Parathyroid adenoma (tissue), 2 donors: Measurements from ENCODE around the gene SLC16A12.
"Not testable (repeated sequence)": the region's sequence is repeated elsewhere in the genome, so short reads cannot be mapped to it uniquely, and the experiment has no call there.

Source experiments
- H2AFZ ChIP-seq: fragments of 300-600 bp; sonication (generic); one replicate; pipeline ENCODE4 v1.7.0; 2017; ENCODE audit warnings: antibody characterized with exemption, mild to moderate bottlenecking
- H3K27ac ChIP-seq: fragments of 300-600 bp; sonication (generic); one replicate; pipeline ENCODE4 v1.7.0; 2017
- H3K27me3 ChIP-seq: fragments of 300-600 bp; sonication (generic); one replicate; pipeline ENCODE4 v1.7.0; 2017; ENCODE audit warnings: low read length; ENCODE audit not compliant: control insufficient read depth, insufficient read depth
- H3K36me3 ChIP-seq: fragments of 300-600 bp; sonication (generic); one replicate; pipeline ENCODE4 v1.7.0; 2017; ENCODE audit warnings: low read length; ENCODE audit not compliant: control insufficient read depth, insufficient read depth
- H3K4me1 ChIP-seq: fragments of 300-600 bp; sonication (generic); one replicate; pipeline ENCODE4 v1.7.0; 2017; ENCODE audit warnings: control low read depth
- H3K4me2 ChIP-seq: fragments of 300-600 bp; sonication (generic); one replicate; pipeline ENCODE4 v1.7.0; 2017; ENCODE audit warnings: low read length
- H3K4me3 ChIP-seq: fragments of 300-600 bp; sonication (generic); one replicate; pipeline ENCODE4 v1.7.0; 2017; ENCODE audit warnings: low read depth, low read length
- H3K79me2 ChIP-seq: fragments of 300-600 bp; sonication (generic); one replicate; pipeline ENCODE4 v1.7.0; 2017; ENCODE audit warnings: control low read depth
- H3K9ac ChIP-seq: fragments of 300-600 bp; sonication (generic); one replicate; pipeline ENCODE4 v1.7.0; 2017; ENCODE audit warnings: mild to moderate bottlenecking
- H3K9me3 ChIP-seq: fragments of 300-600 bp; sonication (generic); one replicate; pipeline ENCODE4 v1.7.0; 2017; ENCODE audit warnings: low read length; ENCODE audit not compliant: control insufficient read depth
- TF ChIP-seq, protein P1 (sequence below): fragments of 300-600 bp; sonication (generic); IDR thresholded peaks from one replicate; pipeline ENCODE4 v1.7.0; 2017; ENCODE audit warnings: antibody characterized with exemption, mild to moderate bottlenecking
- donor health status: primary hyperparathyroidism.

Gene SLC16A12

DNA sequence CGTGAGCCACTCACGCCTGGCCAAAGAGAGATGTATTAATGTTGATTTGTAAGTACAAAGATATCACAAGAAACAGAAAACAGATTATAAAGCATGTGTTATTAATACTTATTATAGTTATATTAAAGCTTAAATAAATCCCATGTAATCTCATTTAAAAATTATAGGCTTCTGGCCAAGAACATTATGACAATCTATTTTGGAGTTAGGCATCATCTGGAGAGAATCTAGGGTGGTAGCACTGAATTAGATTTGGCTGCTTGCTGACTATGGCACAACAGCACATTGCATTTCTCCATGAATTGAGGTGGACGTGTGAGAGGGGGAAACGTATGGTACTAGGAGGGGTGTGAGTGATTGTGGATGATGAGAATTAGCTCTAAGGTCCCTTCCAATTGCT is 16.8 kb upstream of the SLC16A12 start:
- Histone ChIP-seq H3K9me3 (no peaks in the 10 kb centered on the region), H3K9ac (no peak overlapping the region), H3K79me2 (no peaks in the 10 kb centered on the region), H3K27ac (no peak overlapping the region), H3K27me3 (no peaks in the 10 kb centered on the region), H3K4me1 (no peaks in the 10 kb centered on the region), H2AFZ (no peak overlapping the region), H3K4me2 (no peak overlapping the region), H3K36me3 (no peaks in the 10 kb centered on the region), H3K4me3 (no peak overlapping the region)
- TF ChIP-seq, protein P1, sequence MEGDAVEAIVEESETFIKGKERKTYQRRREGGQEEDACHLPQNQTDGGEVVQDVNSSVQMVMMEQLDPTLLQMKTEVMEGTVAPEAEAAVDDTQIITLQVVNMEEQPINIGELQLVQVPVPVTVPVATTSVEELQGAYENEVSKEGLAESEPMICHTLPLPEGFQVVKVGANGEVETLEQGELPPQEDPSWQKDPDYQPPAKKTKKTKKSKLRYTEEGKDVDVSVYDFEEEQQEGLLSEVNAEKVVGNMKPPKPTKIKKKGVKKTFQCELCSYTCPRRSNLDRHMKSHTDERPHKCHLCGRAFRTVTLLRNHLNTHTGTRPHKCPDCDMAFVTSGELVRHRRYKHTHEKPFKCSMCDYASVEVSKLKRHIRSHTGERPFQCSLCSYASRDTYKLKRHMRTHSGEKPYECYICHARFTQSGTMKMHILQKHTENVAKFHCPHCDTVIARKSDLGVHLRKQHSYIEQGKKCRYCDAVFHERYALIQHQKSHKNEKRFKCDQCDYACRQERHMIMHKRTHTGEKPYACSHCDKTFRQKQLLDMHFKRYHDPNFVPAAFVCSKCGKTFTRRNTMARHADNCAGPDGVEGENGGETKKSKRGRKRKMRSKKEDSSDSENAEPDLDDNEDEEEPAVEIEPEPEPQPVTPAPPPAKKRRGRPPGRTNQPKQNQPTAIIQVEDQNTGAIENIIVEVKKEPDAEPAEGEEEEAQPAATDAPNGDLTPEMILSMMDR, result no peak

DNA sequence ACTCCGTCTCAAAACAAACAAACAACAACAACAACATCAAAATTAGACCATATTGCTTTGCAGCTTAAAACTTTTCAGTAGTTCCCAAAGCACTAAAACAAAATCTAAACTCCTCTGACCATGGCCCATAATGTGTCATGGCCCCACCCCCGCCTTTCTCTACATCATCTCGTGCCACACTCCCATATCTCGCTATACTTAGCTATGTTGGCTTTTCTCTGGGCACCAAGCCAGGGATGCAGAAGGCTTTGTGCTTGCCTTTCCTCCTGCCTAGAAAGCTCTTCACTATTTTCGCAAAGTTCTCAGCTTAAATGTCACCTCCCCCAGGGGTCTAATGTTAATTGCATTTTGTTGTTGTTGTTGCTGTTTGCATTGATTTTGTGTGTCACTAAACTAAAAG is 15.1 kb upstream of the SLC16A12 start:
- H3K27me3 ChIP-seq, result no peaks in the 10 kb centered on the region
- H3K27ac ChIP-seq, result no peak overlapping the region
- no peaks in the 10 kb centered on the region for H3K79me2 ChIP-seq
- no peak overlapping the region for H3K4me2 ChIP-seq
- H3K9ac ChIP-seq, result no peak overlapping the region
- H2AFZ ChIP-seq, result no peak overlapping the region
- no peaks in the 10 kb centered on the region for H3K36me3 ChIP-seq
- no peaks in the 10 kb centered on the region for H3K9me3 ChIP-seq
- no peak overlapping the region for H3K4me3 ChIP-seq
- TF ChIP-seq, protein P1, result no peak
- no peaks in the 10 kb centered on the region for H3K4me1 ChIP-seq

DNA sequence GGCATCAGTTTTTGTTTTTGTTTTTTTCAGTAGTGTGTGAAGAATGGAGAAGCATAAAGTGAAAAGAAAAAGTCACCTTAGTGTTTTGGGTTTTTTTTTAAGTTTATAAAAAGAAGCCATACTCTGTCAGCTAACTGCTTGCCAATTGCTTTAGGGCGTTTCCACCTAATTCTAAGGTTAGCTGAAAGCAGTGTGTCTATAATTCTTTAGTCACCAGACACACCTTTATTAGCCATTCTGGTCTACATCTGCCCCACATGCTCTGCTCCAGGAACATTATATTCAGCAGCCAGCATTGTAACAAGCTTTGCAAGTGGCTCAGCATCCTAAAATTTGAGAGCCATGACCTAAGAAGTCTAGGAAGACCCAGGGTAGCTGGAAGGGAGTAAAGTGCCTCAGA is 14.1 kb upstream of the SLC16A12 start:
- Histone ChIP-seq H3K4me3 (no peak overlapping the region), H2AFZ (no peak overlapping the region), H3K4me1 (no peaks in the 10 kb centered on the region), H3K36me3 (no peaks in the 10 kb centered on the region), H3K9ac (no peak overlapping the region), H3K4me2 (no peak overlapping the region), H3K9me3 (no peaks in the 10 kb centered on the region), H3K27me3 (no peaks in the 10 kb centered on the region), H3K27ac (no peak overlapping the region), H3K79me2 (no peaks in the 10 kb centered on the region)
- TF ChIP-seq, protein P1, result no peak

GRCh38 chr10:89548673-89549072 is 13.3 kb upstream of the SLC16A12 start:
- H2AFZ ChIP-seq, result no peak overlapping the region
- TF ChIP-seq, protein P1, result no peak
- no peaks in the 10 kb centered on the region for H3K79me2 ChIP-seq
- no peak overlapping the region for H3K4me2 ChIP-seq
- H3K4me3 ChIP-seq, result no peak overlapping the region
- H3K9me3 ChIP-seq, result no peaks in the 10 kb centered on the region
- no peaks in the 10 kb centered on the region for H3K36me3 ChIP-seq
- H3K27me3 ChIP-seq, result no peaks in the 10 kb centered on the region
- no peak overlapping the region for H3K27ac ChIP-seq
- no peaks in the 10 kb centered on the region for H3K4me1 ChIP-seq
- H3K9ac ChIP-seq, result no peak overlapping the region

DNA sequence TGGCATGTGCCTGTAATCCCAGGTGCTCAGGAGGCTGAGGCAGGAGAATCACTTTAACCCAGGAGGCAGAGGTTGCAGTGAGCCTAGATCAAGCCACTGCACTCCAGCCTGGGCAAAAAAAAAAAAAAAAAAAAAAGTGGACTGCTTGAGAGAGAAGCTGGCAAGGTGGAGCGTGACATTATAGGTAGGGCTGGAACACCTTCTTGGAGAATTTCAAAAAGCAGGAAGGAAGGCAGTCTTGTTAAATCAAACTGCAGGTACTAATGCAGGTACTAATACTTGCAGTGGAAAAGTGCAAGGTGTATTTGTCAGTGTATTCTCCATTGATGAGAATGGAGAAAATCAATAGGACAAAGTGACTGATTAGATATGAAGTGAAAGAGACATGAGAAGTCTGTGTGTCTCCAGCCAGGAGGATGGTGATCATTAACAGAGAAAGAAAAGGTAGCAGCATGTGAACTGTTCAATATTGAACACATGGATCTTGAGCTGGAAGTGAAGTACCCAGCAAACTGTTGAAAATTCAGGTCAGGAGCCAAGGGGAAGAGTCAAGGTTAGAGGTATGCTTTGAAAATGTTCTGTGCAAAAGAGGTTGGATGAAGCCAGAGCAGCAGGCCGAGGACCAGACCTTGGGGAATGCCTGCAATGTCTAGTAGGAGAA is 12.6 kb upstream of the SLC16A12 start:
- Histone ChIP-seq H3K9me3 (no peaks in the 10 kb centered on the region), H3K4me3 (no peak overlapping the region), H3K4me2 (no peak overlapping the region), H3K27me3 (no peaks in the 10 kb centered on the region), H3K4me1 (no peaks in the 10 kb centered on the region), H3K36me3 (no peaks in the 10 kb centered on the region), H2AFZ (no peak overlapping the region), H3K9ac (no peak overlapping the region), H3K27ac (no peak overlapping the region), H3K79me2 (no peaks in the 10 kb centered on the region)
- TF ChIP-seq, protein P1, result no peak

DNA sequence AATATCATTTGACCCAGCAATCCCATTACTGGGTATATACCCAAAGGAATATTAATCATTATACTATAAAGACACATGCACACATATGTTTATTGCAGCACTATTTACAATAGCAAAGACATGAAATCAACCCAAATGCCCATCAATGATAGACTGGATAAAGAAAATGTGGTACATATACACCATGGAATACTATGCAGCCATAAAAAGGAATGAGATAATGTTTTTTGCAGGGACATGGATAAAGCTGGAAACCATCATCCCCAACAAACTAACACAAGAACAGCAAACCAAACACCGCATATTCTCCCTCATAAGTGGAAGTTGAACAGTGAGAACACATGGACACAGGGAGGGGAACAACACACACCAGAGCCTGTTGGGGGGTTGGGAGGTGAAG is 11.3 kb upstream of the SLC16A12 start:
- not testable (repeated sequence) for H3K9ac ChIP-seq, H3K4me3 ChIP-seq, H3K79me2 ChIP-seq, H3K27me3 ChIP-seq, H2AFZ ChIP-seq, H3K4me1 ChIP-seq, H3K27ac ChIP-seq, H3K36me3 ChIP-seq, H3K4me2 ChIP-seq, H3K9me3 ChIP-seq
